AG04449 (cell line): ENCODE data around the gene LRRC28.

Source experiments
- CTCF ChIA-PET: fragments of 350-600 bp; formaldehyde crosslinking; extraction: SDS; loops from one replicate; lab custom pipeline; 2021; ENCODE audit warnings: antibody characterized with exemption; lab: Yijun Ruan, JAX
- POLR2A ChIA-PET: fragments of 400-600, 350-600 bp; formaldehyde crosslinking; extraction: SDS; loops from one replicate; lab custom pipeline; 2020; ENCODE audit warnings: antibody characterized with exemption, inconsistent platforms; lab: Yijun Ruan, JAX
- DNase-seq: peaks from one replicate; pipeline ENCODE4 v3.0.0-alpha.2; 2010; ENCODE audit warnings: low read depth, low spot score
- H3K4me3 ChIP-seq: 2 replicates; pipeline ENCODE4 v1.5.1; 2011; ENCODE audit warnings: low read depth, mild to moderate bottlenecking, control low read depth, low read length
- TF ChIP-seq, protein P1 (sequence below): IDR thresholded peaks from one replicate; pipeline ENCODE4 v1.5.1; 2011; ENCODE audit warnings: mild to moderate bottlenecking, moderate library complexity, low read length, control low read depth, inconsistent platforms; ENCODE audit not compliant: insufficient read depth; ENCODE audit errors: missing control alignments

Gene LRRC28

DNA sequence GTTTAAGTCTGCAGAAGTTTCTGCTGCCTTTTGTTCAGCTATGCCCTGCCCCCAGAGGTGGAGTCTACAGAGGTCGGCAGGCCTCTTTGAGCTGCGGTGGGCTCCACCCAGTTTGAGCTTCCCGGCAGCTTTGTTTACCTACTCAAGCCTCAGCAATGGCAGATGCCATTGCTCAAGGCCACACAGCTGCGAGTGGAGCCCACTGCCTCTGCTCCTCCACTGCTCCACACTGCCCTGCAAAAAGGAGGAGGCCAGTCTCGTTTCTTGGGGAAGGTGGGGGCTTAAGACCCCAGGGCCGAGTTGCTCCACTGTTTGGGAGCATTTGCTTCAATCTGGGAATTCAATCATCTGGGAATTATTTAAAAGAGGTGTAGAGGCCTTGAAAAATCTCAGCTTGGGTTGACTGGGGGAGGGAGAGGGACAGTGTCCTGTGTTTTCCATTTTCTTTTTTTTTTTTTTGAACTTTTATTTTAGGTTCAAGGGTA lies 169.9 kb downstream of the LRRC28 start:
- no peak for DNase-seq
- TF ChIP-seq, protein P1, sequence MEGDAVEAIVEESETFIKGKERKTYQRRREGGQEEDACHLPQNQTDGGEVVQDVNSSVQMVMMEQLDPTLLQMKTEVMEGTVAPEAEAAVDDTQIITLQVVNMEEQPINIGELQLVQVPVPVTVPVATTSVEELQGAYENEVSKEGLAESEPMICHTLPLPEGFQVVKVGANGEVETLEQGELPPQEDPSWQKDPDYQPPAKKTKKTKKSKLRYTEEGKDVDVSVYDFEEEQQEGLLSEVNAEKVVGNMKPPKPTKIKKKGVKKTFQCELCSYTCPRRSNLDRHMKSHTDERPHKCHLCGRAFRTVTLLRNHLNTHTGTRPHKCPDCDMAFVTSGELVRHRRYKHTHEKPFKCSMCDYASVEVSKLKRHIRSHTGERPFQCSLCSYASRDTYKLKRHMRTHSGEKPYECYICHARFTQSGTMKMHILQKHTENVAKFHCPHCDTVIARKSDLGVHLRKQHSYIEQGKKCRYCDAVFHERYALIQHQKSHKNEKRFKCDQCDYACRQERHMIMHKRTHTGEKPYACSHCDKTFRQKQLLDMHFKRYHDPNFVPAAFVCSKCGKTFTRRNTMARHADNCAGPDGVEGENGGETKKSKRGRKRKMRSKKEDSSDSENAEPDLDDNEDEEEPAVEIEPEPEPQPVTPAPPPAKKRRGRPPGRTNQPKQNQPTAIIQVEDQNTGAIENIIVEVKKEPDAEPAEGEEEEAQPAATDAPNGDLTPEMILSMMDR, result no peak
- POLR2A ChIA-PET, result no interaction called here
- CTCF ChIA-PET, result interaction anchor here (0.7 kb wide), 1 partner anchor 10 kb away, joined by 3 read pairs; no protein-coding TSS in a partner anchor
- no peak overlapping the region for H3K4me3 ChIP-seq

DNA sequence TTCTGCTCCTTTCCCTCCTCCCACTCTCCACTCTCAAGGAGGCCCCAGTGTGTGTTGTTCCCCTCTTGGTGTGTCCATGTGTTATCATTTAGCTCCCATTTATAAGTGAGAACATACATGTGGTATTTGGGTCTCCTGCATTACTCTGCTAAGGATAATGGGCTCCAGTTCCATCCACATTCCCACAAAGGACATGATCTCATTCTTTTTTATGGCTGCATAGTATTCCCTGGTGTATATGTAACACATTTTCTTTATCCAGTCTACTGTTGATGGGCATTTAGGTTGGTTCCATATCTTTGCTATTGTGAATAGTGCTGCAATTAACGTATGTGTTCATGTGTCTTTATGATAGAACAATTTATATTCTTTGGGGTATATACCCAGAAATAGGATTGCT lies 170.5 kb downstream of the LRRC28 start:
- ChIA-PET CTCF (interaction anchor here (0.7 kb wide), 1 partner anchor 9 kb away, joined by 3 read pairs; no protein-coding TSS in a partner anchor), POLR2A (no interaction called here)
- DNase-seq, result no peak
- TF ChIP-seq, protein P1, result no peak
- H3K4me3 ChIP-seq, result no peak overlapping the region

DNA sequence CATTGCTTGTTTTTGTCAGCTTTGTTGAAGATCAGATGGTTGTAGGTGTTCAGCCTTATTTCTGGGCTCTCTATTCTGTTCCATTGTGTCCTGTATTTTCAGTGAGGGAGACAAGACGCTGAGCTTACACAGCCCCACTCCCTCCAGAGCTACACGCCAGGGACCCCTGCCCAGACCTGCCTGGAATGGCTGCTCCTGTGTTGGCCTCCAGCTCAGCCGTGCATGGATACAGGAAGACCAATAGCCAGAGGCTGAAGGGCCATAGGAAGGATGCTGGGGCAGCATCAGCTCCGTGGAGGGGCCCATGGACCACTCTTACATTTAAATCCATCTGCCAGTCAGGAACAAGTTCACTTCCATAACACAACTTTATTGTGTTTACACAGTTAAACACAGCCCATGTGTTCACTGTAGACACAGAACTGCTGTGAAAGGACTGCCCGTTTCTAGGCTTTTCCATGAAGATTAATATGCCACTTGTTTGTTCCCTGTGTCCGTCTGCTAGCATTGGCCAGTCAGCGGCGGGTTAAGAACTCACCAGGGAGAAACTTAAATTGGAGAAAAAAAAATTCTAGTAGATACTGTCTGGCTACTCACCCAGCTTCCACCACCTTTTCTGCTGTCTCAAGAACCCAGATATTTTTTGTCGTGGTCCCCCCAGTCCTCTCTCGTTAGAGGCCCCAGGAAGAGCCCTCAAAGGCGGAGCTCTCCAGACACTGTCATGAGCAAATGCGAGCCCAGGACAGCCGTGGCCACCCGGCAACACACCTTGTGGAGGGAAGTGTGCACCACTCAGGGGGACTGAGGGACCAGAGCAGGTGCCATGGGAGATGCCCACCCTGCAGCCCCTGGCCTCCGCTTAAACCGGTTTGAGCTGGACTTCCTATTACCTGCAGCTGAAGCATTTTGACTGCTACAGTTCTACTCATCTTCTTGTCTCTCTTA lies 172.2 kb downstream of the LRRC28 start:
- CTCF ChIA-PET, result interaction anchor here (1.1 to 2.8 kb wide), 4 partner anchors 8 to 281 kb away, joined by 3 to 8 read pairs (median 7); no protein-coding TSS in a partner anchor
- POLR2A ChIA-PET, result no interaction called here
- TF ChIP-seq, protein P1, result no peak

DNA sequence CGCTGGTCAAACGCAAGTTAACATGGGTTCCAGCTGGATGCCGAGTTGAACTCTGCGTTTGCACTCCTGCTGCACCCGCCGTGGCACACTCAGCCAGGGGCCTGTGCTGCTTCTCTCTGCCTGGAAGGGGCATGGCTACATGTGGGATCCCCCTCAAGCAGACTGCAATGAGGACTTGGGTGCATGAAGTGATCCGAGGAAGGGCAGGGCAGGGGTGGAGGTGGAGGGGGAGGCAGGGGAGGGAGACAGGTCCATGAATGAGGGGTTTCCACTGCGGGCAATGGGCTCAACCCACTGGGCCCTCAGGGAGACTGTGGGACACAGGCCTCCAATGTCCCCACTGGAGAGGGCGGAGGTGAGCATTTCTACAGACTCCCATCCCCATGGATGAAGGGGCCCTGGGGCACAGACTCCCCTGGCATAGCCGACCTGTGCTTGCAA lies 172.9 kb downstream of the LRRC28 start:
- POLR2A ChIA-PET, result no interaction called here
- no peak for DNase-seq
- CTCF ChIA-PET, result interaction anchor here (1.1 to 2.8 kb wide), 4 partner anchors 9 to 281 kb away, joined by 3 to 8 read pairs (median 7); no protein-coding TSS in a partner anchor
- TF ChIP-seq, protein P1, result no peak
- no peak overlapping the region for H3K4me3 ChIP-seq

More for the DNA sequence above, 172.2 kb downstream of the LRRC28 start:
- no peak overlapping the region for H3K4me3 ChIP-seq
- no peak for DNase-seq

DNA sequence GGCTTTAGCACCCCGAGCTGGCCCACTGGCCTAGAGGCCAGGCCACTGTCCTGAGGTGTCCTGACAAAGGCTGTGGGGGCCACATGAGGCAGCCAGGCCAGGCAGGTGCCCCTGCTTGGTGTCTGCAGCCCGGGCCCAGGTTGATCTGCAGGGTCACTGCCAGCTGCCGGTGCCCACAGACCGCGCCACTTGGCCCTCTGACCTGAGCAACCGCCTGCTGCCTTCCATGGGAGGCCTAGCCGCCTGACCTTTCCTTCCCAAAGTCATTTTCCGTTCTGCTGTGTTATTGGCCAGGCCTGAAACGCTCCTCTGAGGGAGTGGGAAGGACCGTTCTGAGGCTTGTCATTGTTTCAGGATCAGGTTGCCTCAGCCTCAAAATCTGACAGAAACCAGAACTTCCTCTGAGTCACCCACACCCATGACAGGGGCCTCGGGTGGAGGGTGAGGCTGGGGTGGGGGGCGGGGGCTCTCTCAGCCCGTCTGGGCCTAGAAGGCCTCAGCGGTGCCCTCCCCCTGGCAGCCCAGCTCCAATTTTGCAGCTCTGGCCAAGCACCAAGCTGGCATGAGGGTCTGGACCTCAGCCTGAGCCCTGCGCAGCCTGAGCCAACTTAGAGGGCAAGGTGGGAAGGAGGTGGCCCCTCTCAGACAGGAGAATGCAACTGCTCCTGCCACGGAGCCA lies 173.8 kb downstream of the LRRC28 start:
- peak; percentile 16 for DNase-seq
- POLR2A ChIA-PET, result no interaction called here
- TF ChIP-seq, protein P1, result no peak

More for the DNA sequence above, 173.8 kb downstream of the LRRC28 start:
- no peak overlapping the region for H3K4me3 ChIP-seq
- CTCF ChIA-PET, result interaction anchor here (0.7 to 2.8 kb wide), 6 partner anchors 9 to 324 kb away, joined by 3 to 8 read pairs (median 6); no protein-coding TSS in a partner anchor
